HepG2 (cell line): Measurements from ENCODE around the gene FAM83C. TPM values are rescaled to one million over a fixed set of nuclear protein-coding genes. Genes with fewer than 3 reads are reported as not detected.

Experiments used
- AHR ChIP-seq: IDR thresholded peaks from 2 replicates; pipeline ENCODE4 v1.6.1; 2018; ENCODE audit warnings: missing genetic modification reagents, missing compliant biosample characterization
- ARID3A ChIP-seq: IDR thresholded peaks from 2 replicates; pipeline ENCODE4 v1.6.1; 2012; ENCODE audit warnings: low read depth, low read length, improper control_type of control experiment
- BHLHE40 ChIP-seq: IDR thresholded peaks from 2 replicates; pipeline ENCODE4 v1.6.1; 2011; ENCODE audit warnings: low read length, improper control_type of control experiment
- BRCA1 ChIP-seq: sonication (generic); formaldehyde crosslinking; IDR thresholded peaks from 2 replicates; pipeline ENCODE4 v1.4.0; 2020; ENCODE audit warnings: missing genetic modification reagents
- EED ChIP-seq: sonication (generic); formaldehyde crosslinking; IDR thresholded peaks from 2 replicates; pipeline ENCODE4 v1.5.0; 2020; ENCODE audit warnings: mild to moderate bottlenecking, missing genetic modification reagents
- FOXM1 ChIP-seq: sonication (generic); formaldehyde crosslinking; IDR thresholded peaks from 2 replicates; pipeline ENCODE4 v1.5.0; 2020; ENCODE audit warnings: missing genetic modification reagents
- HIC2 ChIP-seq: sonication (generic); formaldehyde crosslinking; IDR thresholded peaks from 2 replicates; pipeline ENCODE4 v1.9.0; 2022; ENCODE audit warnings: low read depth, missing genetic modification reagents
- HOXA9 ChIP-seq: sonication (generic); formaldehyde crosslinking; IDR thresholded peaks from 2 replicates; pipeline ENCODE4 v1.8.1; 2022; ENCODE audit warnings: missing genetic modification reagents, mild to moderate bottlenecking, moderate library complexity, borderline replicate concordance
- IRF9 ChIP-seq: sonication (generic); formaldehyde crosslinking; IDR thresholded peaks from 2 replicates; pipeline ENCODE4 v1.8.0; 2022; ENCODE audit warnings: missing genetic modification reagents, mild to moderate bottlenecking, borderline replicate concordance
- MAFG ChIP-seq: sonication (generic); formaldehyde crosslinking; IDR thresholded peaks from 2 replicates; pipeline ENCODE4 v1.5.1; 2020; ENCODE audit warnings: mild to moderate bottlenecking, missing genetic modification reagents
- MLLT10 ChIP-seq: sonication (generic); formaldehyde crosslinking; IDR thresholded peaks from 2 replicates; pipeline ENCODE4 v1.4.0; 2020; ENCODE audit warnings: missing genetic modification reagents
- MTA3 ChIP-seq: sonication (generic); formaldehyde crosslinking; IDR thresholded peaks from 2 replicates; pipeline ENCODE4 v1.4.0; 2020; ENCODE audit warnings: missing genetic modification reagents
- PBX3 ChIP-seq: sonication (generic); formaldehyde crosslinking; IDR thresholded peaks from 2 replicates; pipeline ENCODE4 v1.8.1; 2023; ENCODE audit warnings: missing genetic modification reagents, inconsistent platforms, borderline replicate concordance
- PHB2 ChIP-seq: fragments of 450-650 bp; IDR thresholded peaks from 2 replicates; pipeline ENCODE4 v1.6.1; 2018; ENCODE audit not compliant: partially characterized antibody
- U2AF2 ChIP-seq: fragments of 200-400 bp; formaldehyde crosslinking; IDR thresholded peaks from 2 replicates; pipeline ENCODE4 v1.6.1; 2017; ENCODE audit warnings: low read depth, mild to moderate bottlenecking, low read length
- ZNF30 ChIP-seq: sonication (generic); formaldehyde crosslinking; IDR thresholded peaks from 2 replicates; pipeline ENCODE4 v1.5.0; 2020; ENCODE audit warnings: mild to moderate bottlenecking, missing genetic modification reagents
- ZNF33A ChIP-seq: sonication (generic); formaldehyde crosslinking; IDR thresholded peaks from 2 replicates; pipeline ENCODE4 v1.5.1; 2020; ENCODE audit warnings: missing genetic modification reagents, mild to moderate bottlenecking, moderate library complexity, borderline replicate concordance
- ZNF530 ChIP-seq: sonication (generic); formaldehyde crosslinking; IDR thresholded peaks from 2 replicates; pipeline ENCODE4 v1.5.0; 2020; ENCODE audit warnings: low read depth, mild to moderate bottlenecking, missing genetic modification reagents
- ZNF543 ChIP-seq: sonication (generic); formaldehyde crosslinking; IDR thresholded peaks from 2 replicates; pipeline ENCODE4 v1.4.0; 2020; ENCODE audit warnings: mild to moderate bottlenecking, missing genetic modification reagents
- ZNF550 ChIP-seq: sonication (generic); formaldehyde crosslinking; IDR thresholded peaks from 2 replicates; pipeline ENCODE4 v1.4.0; 2020; ENCODE audit warnings: mild to moderate bottlenecking, missing genetic modification reagents, borderline replicate concordance
- ZNF782 ChIP-seq: sonication (generic); formaldehyde crosslinking; IDR thresholded peaks from 2 replicates; pipeline ENCODE4 v1.4.0; 2020; ENCODE audit warnings: missing genetic modification reagents, mild to moderate bottlenecking, borderline replicate concordance
- ZUFSP ChIP-seq: sonication (generic); formaldehyde crosslinking; IDR thresholded peaks from 2 replicates; pipeline ENCODE4 v1.9.0; 2021; ENCODE audit warnings: missing genetic modification reagents, mild to moderate bottlenecking, borderline replicate concordance
- polyA plus RNA-seq, 8 experiments: library from polyadenylated mRNA; depleted of rRNA in 3 of 8; stranded (reverse) in 7 of 8; unstranded in 1 of 8; fragments of >200 nt; fragmentation: Illumina TruSeq in 4 of 8; extraction: Trizol in 4 of 8; gene quantifications; 2 replicates each; pipeline versions ENCODE4 v1.2.1 to v1.2.3, GENCODE V29; 2011 to 2016; ENCODE audit warnings: low read depth in 4 of 8, missing spikeins in 1 of 8, mixed read lengths in 1 of 8; ENCODE audit not compliant: insufficient read depth in 1 of 8
- total RNA-seq, 5 experiments: library from RNA; depleted of rRNA; stranded (reverse); fragments of >200 nt; fragmentation: Illumina TruSeq; extraction: Trizol; gene quantifications; 2 replicates each; pipeline ENCODE4 v1.2.3, GENCODE V29; 2016; ENCODE audit warnings: low read depth in 1 of 5

Gene FAM83C
- total and polyA plus RNA-seq, 2 of the 13 experiments (the other 11 are each of a cell fraction or from before 2014, with no cell fraction given), result 0.04 TPM; not detected in 1

- 0 out of 2 replicates have a peak, but pooled peaks have one; percentile 49 for TF ChIP-seq IRF9
- TF ChIP-seq BRCA1 (CRISPR knock-in tag), result peak; percentile 74; the same call in 1 of the 2 replicates
- peak; percentile 97; the same call in 1 of the 2 replicates for TF ChIP-seq ZNF543 (CRISPR knock-in tag)
- TF ChIP-seq FOXM1 (CRISPR knock-in tag), result no peak
- TF ChIP-seq PHB2, result no peak
- 0 out of 2 replicates have a peak, but pooled peaks have one; percentile 32 for TF ChIP-seq U2AF2
- no peak; the same call in 1 of the 2 replicates for TF ChIP-seq ZNF33A (CRISPR knock-in tag)
- TF ChIP-seq ZNF782 (CRISPR knock-in tag), result peak; percentile 41; the same call in 1 of the 2 replicates
- TF ChIP-seq ZNF30 (CRISPR knock-in tag), result no peak
- no peak for TF ChIP-seq ZNF530 (CRISPR knock-in tag)
- no peak for TF ChIP-seq MTA3 (CRISPR knock-in tag)
- TF ChIP-seq MLLT10 (CRISPR knock-in tag), result no peak
- TF ChIP-seq HOXA9 (CRISPR knock-in tag), result no peak
- peak; percentile 79 for TF ChIP-seq BHLHE40
- TF ChIP-seq EED, result no peak
- TF ChIP-seq ZUFSP (CRISPR knock-in tag), result no peak
- no peak for TF ChIP-seq HIC2 (CRISPR knock-in tag)
- TF ChIP-seq MAFG, result no peak
- no peak for TF ChIP-seq ZNF550 (CRISPR knock-in tag)
- peak; percentile 42 for TF ChIP-seq AHR (CRISPR knock-in tag)
- no peak for TF ChIP-seq PBX3 (CRISPR knock-in tag)
- peak; percentile 84 for TF ChIP-seq ARID3A
Measured at GRCh38 chr20:35327074-35327976, 35.1 kb upstream of the FAM83C start (continued).
